Endothelial cell of umbilical vein (primary cell): ENCODE measurements around the gene ANKDD1B. TPM values are rescaled to one million over a fixed set of nuclear protein-coding genes. Genes with fewer than 3 reads are reported as not detected.
A peak's percentile ranks its signal among the peaks of the same experiment; 100 is the strongest.

Experiments used
- Bru-seq: library from RNA; stranded (reverse); fragments of 400-500 nt; gene quantifications from one replicate; lab custom pipeline; 2021; lab: Mats Ljungman, UMichigan
- BruChase-seq, 2 experiments: library from RNA; stranded (reverse); fragments of 400-500 nt; gene quantifications; one replicate each; lab custom pipeline; 2021; lab: Mats Ljungman, UMichigan
- BruUV-seq: library from RNA; stranded (reverse); fragments of 400-500 nt; replicated peaks from 2 replicates; lab custom pipeline; 2021; lab: Mats Ljungman, UMichigan
- CTCF ChIA-PET: fragments of 300-600, 350-600 bp; sonication (Branson Sonifier 250); formaldehyde crosslinking; loops from one replicate; lab custom pipeline; 2021; ENCODE audit warnings: antibody characterized with exemption, inconsistent platforms; lab: Charles Lee
- POLR2A ChIA-PET: fragments of 300-600, 350-600 bp; sonication (Branson Sonifier 250); formaldehyde crosslinking; loops from one replicate; lab custom pipeline; 2021; ENCODE audit warnings: antibody characterized with exemption, inconsistent platforms; lab: Charles Lee
- DNase-seq: peaks from one replicate; pipeline ENCODE4 v3.0.0-alpha.2; 2011; ENCODE audit warnings: low read depth, low spot score
- FAIRE-seq: peaks from 2 replicates; lab custom pipeline; 2011; peaks lifted over from hg19 to GRCh38; lab: Jason Lieb, UNC
- H2AFZ ChIP-seq: 2 replicates; pipeline ENCODE4 v1.6.0; 2012; ENCODE audit warnings: low read depth, low read length, control low read depth, inconsistent platforms
- H3K27ac ChIP-seq: 2 replicates; pipeline ENCODE4 v1.5.1; 2011; ENCODE audit warnings: low read depth, mild to moderate bottlenecking, control low read depth, low read length, moderate library complexity; ENCODE audit not compliant: insufficient read depth
- H3K27me3 ChIP-seq, 2 experiments: 2 replicates each; pipeline versions ENCODE4 v1.6.0 to v1.6.1; 2011; ENCODE audit warnings: low read length in 2 of 2, mixed read lengths in 1 of 2; ENCODE audit not compliant: control insufficient read depth in 2 of 2, insufficient read depth in 2 of 2
- H3K36me3 ChIP-seq, 2 experiments: 2 replicates in 1 of 2; 3 replicates in 1 of 2; pipeline ENCODE4 v1.5.1; 2011; ENCODE audit warnings: low read length in 2 of 2, mild to moderate bottlenecking in 1 of 2, moderate library complexity in 1 of 2; ENCODE audit not compliant: control insufficient read depth in 2 of 2, insufficient read depth in 2 of 2; ENCODE audit errors: extremely low read depth in 1 of 2
- H3K4me1 ChIP-seq: 3 replicates; pipeline ENCODE4 v1.5.1; 2011; ENCODE audit warnings: mild to moderate bottlenecking, low read length; ENCODE audit not compliant: control insufficient read depth, insufficient read depth; ENCODE audit errors: extremely low read depth
- H3K4me2 ChIP-seq: 2 replicates; pipeline ENCODE4 v1.6.1; 2011; ENCODE audit warnings: low read length, control low read depth, mixed read lengths; ENCODE audit not compliant: insufficient read depth
- H3K4me3 ChIP-seq, 3 experiments: fragments of 200-600 bp in 1 of 3; sonication (generic), shearing (Covaris generic) in 1 of 3; replicated peaks in 1 of 3; 2 replicates each; pipeline ENCODE4 v1.5.1; 2011 to 2016; ENCODE audit warnings: control low read depth in 3 of 3, low read length in 3 of 3, mild to moderate bottlenecking in 2 of 3, inconsistent platforms in 1 of 3, low read depth in 1 of 3, moderate library complexity in 1 of 3; ENCODE audit not compliant: insufficient read depth in 1 of 3
- H3K79me2 ChIP-seq: 2 replicates; pipeline ENCODE4 v1.6.0; 2012; ENCODE audit warnings: low read length, inconsistent platforms; ENCODE audit not compliant: control insufficient read depth, insufficient read depth
- H3K9ac ChIP-seq: replicated peaks from 2 replicates; pipeline ENCODE3; 2011; ENCODE audit warnings: low read length, control low read depth; ENCODE audit not compliant: insufficient read depth; ENCODE audit errors: extremely low read depth
- H3K9me1 ChIP-seq: replicated peaks from 3 replicates; pipeline ENCODE4 v1.6.0; 2011; ENCODE audit warnings: mild to moderate bottlenecking, low read length; ENCODE audit not compliant: control insufficient read depth, insufficient read depth; ENCODE audit errors: extremely low read depth
- H3K9me3 ChIP-seq: replicated peaks from 2 replicates; pipeline ENCODE4 v1.5.1; 2012; ENCODE audit warnings: low read length, inconsistent platforms; ENCODE audit not compliant: control insufficient read depth, insufficient read depth
- H4K20me1 ChIP-seq: replicated peaks from 2 replicates; pipeline ENCODE3; 2011; ENCODE audit warnings: mild to moderate bottlenecking, low read length; ENCODE audit not compliant: control insufficient read depth, insufficient read depth; ENCODE audit errors: extremely low read depth
- FOS ChIP-seq: IDR thresholded peaks from 2 replicates; pipeline ENCODE4 v1.6.1; 2011; ENCODE audit warnings: mild to moderate bottlenecking, low read length, moderate library complexity, borderline replicate concordance; ENCODE audit not compliant: insufficient read depth
- GATA2 ChIP-seq: IDR thresholded peaks from 2 replicates; pipeline ENCODE4 v1.7.0; 2011; ENCODE audit warnings: low read depth, mild to moderate bottlenecking, moderate library complexity, mixed read lengths, low read length; ENCODE audit not compliant: insufficient read length, insufficient read depth
- MYC ChIP-seq: IDR thresholded peaks from one replicate; pipeline ENCODE4 v1.6.1; 2011; ENCODE audit warnings: mild to moderate bottlenecking, low read depth, low read length
- dilution Hi-C: fragments of 300-500 bp; cut with MboI; formaldehyde crosslinking; loops from one replicate; pipeline ENCODE4 v1.15.0; 2019; ENCODE audit warnings: low sequenced_read_pairs; ENCODE audit not compliant: extremely low pct_ligation_motif_present
- intact Hi-C: fragments of 100-400 bp; cut with micrococcal nuclease; formaldehyde crosslinking; loops from one replicate; pipeline ENCODE4 v1.10.0; 2022
- long read RNA-seq: library from polyadenylated mRNA; stranded (forward); transcript quantifications from one replicate; pipeline ENCODE4 v2.0.0, GENCODE V29; 2021
- polyA minus RNA-seq, 3 experiments: library from RNA; depleted of rRNA, polyadenylated mRNA; stranded (reverse); fragments of >200 nt; gene quantifications; 1 replicate in 1 of 3; 2 replicates in 2 of 3; pipeline ENCODE4 v1.2.3, GENCODE V29; 2011
- polyA plus RNA-seq, 4 experiments: library from polyadenylated mRNA; depleted of rRNA in 3 of 4; stranded (reverse) in 3 of 4; unstranded in 1 of 4; fragments of >200 nt; gene quantifications; 2 replicates each; pipeline versions ENCODE4 v1.2.1 to v1.2.3, GENCODE V29; 2011 to 2012; ENCODE audit warnings: missing spikeins in 1 of 4
- total RNA-seq: library from RNA; stranded (reverse); gene quantifications from 2 replicates; pipeline ENCODE4 v1.2.3, GENCODE V29; 2021

Gene ANKDD1B
- total RNA-seq (0.65 and 0.71 TPM in 2 replicates), polyA plus RNA-seq (0.05 and 0.15 TPM in 2 replicates), polyA minus RNA-seq (0.46 and 0.76 TPM in 2 replicates), Bru-seq, nascent RNA (percentile 36 among the genes with signal in this experiment), BruChase-seq, experiment 1, labeled RNA remaining after a 6-hour chase (percentile 59 among the genes with signal in this experiment), BruChase-seq, experiment 2, labeled RNA remaining after a 2-hour chase (percentile 39 among the genes with signal in this experiment)
- polyA plus RNA-seq (2011; cell fraction: cytosol; rRNA removed) = 0.06 and 0.10 TPM in 2 replicates
- 1.7 and 2.4 TPM in 2 replicates for polyA plus RNA-seq (2011; cell fraction: nucleus; rRNA removed)
- 0.20 TPM in 1 of 2 replicates, not detected in the other for polyA plus RNA-seq (2012)
- polyA minus RNA-seq (2011; cell fraction: cytosol; rRNA and poly(A)+ RNA removed) = not detected
- polyA minus RNA-seq (2011; cell fraction: nucleus; rRNA and poly(A)+ RNA removed) = 0.34 and 3.0 TPM in 2 replicates
- long read RNA-seq, partial matches to known transcripts = 1 of 1 reads
- long read RNA-seq, other reads (novel, unspliced or antisense) = 0 of 1 reads

DNA sequence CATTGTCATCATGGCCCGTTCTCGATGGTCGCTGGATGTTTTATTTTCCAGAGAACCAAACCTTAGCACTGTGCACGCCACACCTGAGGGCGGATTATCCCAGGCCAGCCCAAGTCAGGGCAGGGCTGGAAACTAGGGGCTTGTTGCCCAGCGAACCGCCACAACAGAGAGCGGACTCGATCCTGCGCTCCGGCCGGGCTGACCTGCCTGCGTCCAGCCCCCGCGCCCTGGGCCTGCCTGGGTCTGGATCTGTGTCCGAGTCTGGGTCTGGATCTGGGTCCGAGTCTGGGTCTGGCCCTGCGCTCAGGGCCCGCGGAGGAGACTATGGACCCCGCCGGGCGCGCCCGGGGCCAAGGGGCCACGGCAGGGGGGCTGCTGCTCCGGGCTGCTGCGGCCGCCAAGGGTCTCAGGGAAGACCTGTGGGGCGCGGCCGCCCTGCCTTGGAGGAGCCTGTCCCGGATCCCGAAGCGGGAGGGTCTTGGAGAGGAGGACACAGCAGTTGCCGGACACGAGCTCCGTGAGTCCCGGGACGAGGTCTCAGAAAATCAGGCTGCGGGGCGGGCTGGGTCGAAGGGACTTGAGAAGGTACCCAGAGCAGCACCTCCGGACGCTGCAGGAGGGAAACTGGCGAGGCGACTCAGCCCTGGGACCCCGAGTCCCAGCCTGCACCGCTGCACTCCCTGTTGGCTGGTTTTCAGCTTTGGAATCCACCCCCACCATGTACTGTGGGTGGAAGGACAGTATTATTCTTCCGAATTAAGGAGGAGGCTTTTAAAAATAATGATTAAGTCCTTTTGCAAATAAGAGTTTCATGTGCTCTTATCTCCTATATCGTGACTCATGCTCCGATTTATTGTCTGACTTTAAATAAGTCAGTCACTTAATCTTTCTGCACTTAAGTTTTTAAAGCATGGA lies at the start of gene ANKDD1B:
ANKDD1B (plus strand) TSS at position 143 of the 915 bp plus-strand sequence; CDS start at position 325, 182 bp downstream.
- peak; percentile 29 for TF ChIP-seq FOS
- peak; percentile 72 for TF ChIP-seq GATA2
- TF ChIP-seq MYC = no peak
- H3K9me3 ChIP-seq = no peaks in the 10 kb centered on the region
- no peaks in the 10 kb centered on the region for H3K9me1 ChIP-seq
- intact Hi-C loops (loop anchor here (2.0 kb wide), 1 partner anchor 57 kb away; no protein-coding TSS in a partner anchor), dilution Hi-C loops (no loop called here)
- no TSS peak for BruUV-seq
- H3K36me3 ChIP-seq = no peaks in the 10 kb centered on the region
- peak within 1 kb of the TSS; percentile 13 for H3K27ac ChIP-seq
- POLR2A ChIA-PET = no interaction called here
- H3K4me1 ChIP-seq = peaks cover 11% of the 10 kb centered on the region
- no peaks in the 10 kb centered on the region for H3K79me2 ChIP-seq
- peak; percentile 35 for FAIRE-seq
- no peaks in the 10 kb centered on the region for H3K27me3 ChIP-seq
- peak within 1 kb of the TSS; percentile 59 for H3K9ac ChIP-seq
- H4K20me1 ChIP-seq = no peaks in the 10 kb centered on the region
- peak; percentile 60 for DNase-seq
- CTCF ChIA-PET = interaction anchor here (1.0 to 1.3 kb wide), 3 partner anchors 56 to 70 kb away, joined by 3 to 10 read pairs (median 3); no protein-coding TSS in a partner anchor
- H3K4me2 ChIP-seq = peak within 1 kb of the TSS; percentile 93
- H2AFZ ChIP-seq = peak within 1 kb of the TSS; percentile 98
- peak within 1 kb of the TSS; percentile 53 to 83 (median 70) for H3K4me3 ChIP-seq
